Ovary (tissue), 3 donors: ENCODE measurements around the gene KIF13A.

Experiments
- CTCF ChIP-seq, 3 donors: fragments of 450-650 bp in 2 of 3; fragments of 200-600 bp in 1 of 3; IDR thresholded peaks; one replicate each; pipeline versions ENCODE4 v1.5.1 to v1.8.0; 2016 to 2022; ENCODE audit warnings: antibody characterized with exemption in 3 of 3, mild to moderate bottlenecking in 1 of 3
- EP300 ChIP-seq: sonication (generic); formaldehyde crosslinking; IDR thresholded peaks from one replicate; pipeline ENCODE4 v1.6.1; 2017; ENCODE audit warnings: antibody characterized with exemption
- donor health status: DM: no; HTN: no; CAD: no.

GRCh38 chr6:18024876-18025275, 37.4 kb upstream of the KIF13A start:
- TF ChIP-seq CTCF (IDR thresholded peaks at IDR 0.05) (no peak), EP300 (no peak)
